HepG2 (cell line): ENCODE measurements around the gene LTB4R2. TPM values are rescaled to one million over a fixed set of nuclear protein-coding genes. Genes with fewer than 3 reads are reported as not detected.

ENCODE experiments used
- ARNT ChIP-seq: fragments of 450-650 bp; IDR thresholded peaks from 2 replicates; pipeline ENCODE4 v1.6.1; 2017
- HNRNPLL ChIP-seq: fragments of 200-400 bp; formaldehyde crosslinking; IDR thresholded peaks from 2 replicates; pipeline ENCODE4 v1.6.1; 2017; ENCODE audit warnings: mild to moderate bottlenecking, low read depth, low read length; ENCODE audit not compliant: poor library complexity, severe bottlenecking
- KDM5A ChIP-seq: fragments of 200-600 bp; sonication (generic); IDR thresholded peaks from 2 replicates; pipeline ENCODE4 v1.7.0; 2018; ENCODE audit warnings: antibody characterized with exemption, mild to moderate bottlenecking, low read length, borderline replicate concordance
- MATR3 ChIP-seq: sonication (generic); formaldehyde crosslinking; IDR thresholded peaks from 2 replicates; pipeline ENCODE4 v1.4.0; 2020; ENCODE audit warnings: missing genetic modification reagents
- MLLT10 ChIP-seq: sonication (generic); formaldehyde crosslinking; IDR thresholded peaks from 2 replicates; pipeline ENCODE4 v1.4.0; 2020; ENCODE audit warnings: missing genetic modification reagents
- NFATC3 ChIP-seq: sonication (generic); formaldehyde crosslinking; IDR thresholded peaks from 2 replicates; pipeline ENCODE4 v1.5.1; 2020; ENCODE audit warnings: mild to moderate bottlenecking, missing genetic modification reagents
- POLR2A ChIP-seq, 2 experiments: IDR thresholded peaks; 2 replicates each; pipeline ENCODE4 v1.6.1; 2011; ENCODE audit warnings: low read depth in 2 of 2, low read length in 2 of 2, mild to moderate bottlenecking in 1 of 2, moderate library complexity in 1 of 2; ENCODE audit not compliant: insufficient read depth in 1 of 2
- POLR2AphosphoS5 ChIP-seq: IDR thresholded peaks from 2 replicates; pipeline ENCODE4 v1.6.1; 2012; ENCODE audit warnings: low read depth, low read length
- RORA ChIP-seq: sonication (generic); formaldehyde crosslinking; IDR thresholded peaks from 2 replicates; pipeline ENCODE4 v1.5.0; 2020; ENCODE audit warnings: mild to moderate bottlenecking, missing genetic modification reagents, moderate library complexity
- SUZ12 ChIP-seq: fragments of 150-350 bp; IDR thresholded peaks from 2 replicates; pipeline ENCODE4 v1.6.1; 2014; ENCODE audit warnings: low read depth, low read length
- TCF7L2 ChIP-seq: IDR thresholded peaks from 2 replicates; pipeline ENCODE4 v1.6.1; 2011; ENCODE audit warnings: mild to moderate bottlenecking, low read depth, low read length, moderate library complexity
- THYN1 ChIP-seq: sonication (generic); formaldehyde crosslinking; IDR thresholded peaks from 2 replicates; pipeline ENCODE4 v1.8.1; 2023; ENCODE audit warnings: low read depth, mild to moderate bottlenecking, moderate library complexity, missing genetic modification reagents, borderline replicate concordance
- TP53 ChIP-seq: sonication (generic); formaldehyde crosslinking; conservative IDR thresholded peaks from 2 replicates; pipeline ENCODE4 v1.4.0; 2020; ENCODE audit warnings: missing genetic modification reagents
- ZC3H4 ChIP-seq: sonication (generic); formaldehyde crosslinking; IDR thresholded peaks from 2 replicates; pipeline ENCODE4 v1.4.0; 2020; ENCODE audit warnings: missing genetic modification reagents, borderline replicate concordance
- ZNF180 ChIP-seq: sonication (generic); formaldehyde crosslinking; IDR thresholded peaks from 2 replicates; pipeline ENCODE4 v1.4.0; 2020; ENCODE audit warnings: low read depth, missing genetic modification reagents, borderline replicate concordance
- ZNF616 ChIP-seq: sonication (generic); formaldehyde crosslinking; IDR thresholded peaks from 2 replicates; pipeline ENCODE4 v1.5.0; 2020; ENCODE audit warnings: low read depth, mild to moderate bottlenecking, missing genetic modification reagents
- polyA plus RNA-seq, 8 experiments: library from polyadenylated mRNA; depleted of rRNA in 3 of 8; stranded (reverse) in 7 of 8; unstranded in 1 of 8; fragments of >200 nt; fragmentation: Illumina TruSeq in 4 of 8; extraction: Trizol in 4 of 8; gene quantifications; 2 replicates each; pipeline versions ENCODE4 v1.2.1 to v1.2.3, GENCODE V29; 2011 to 2016; ENCODE audit warnings: low read depth in 4 of 8, missing spikeins in 1 of 8, mixed read lengths in 1 of 8; ENCODE audit not compliant: insufficient read depth in 1 of 8
- total RNA-seq, 5 experiments: library from RNA; depleted of rRNA; stranded (reverse); fragments of >200 nt; fragmentation: Illumina TruSeq; extraction: Trizol; gene quantifications; 2 replicates each; pipeline ENCODE4 v1.2.3, GENCODE V29; 2016; ENCODE audit warnings: low read depth in 1 of 5
- TF ChIP-seq, protein P1 (sequence below): sonication (generic); formaldehyde crosslinking; IDR thresholded peaks from 2 replicates; pipeline ENCODE4 v1.8.0; 2022; ENCODE audit warnings: mild to moderate bottlenecking, missing genetic modification reagents; ENCODE audit not compliant: insufficient replicate concordance
- TF ChIP-seq, protein P2 (sequence below): sonication (generic); formaldehyde crosslinking; IDR thresholded peaks from 2 replicates; pipeline ENCODE4 v1.4.0; 2020; ENCODE audit warnings: mild to moderate bottlenecking, low read depth, missing genetic modification reagents
- TF ChIP-seq, protein P3 (sequence below): sonication (generic); formaldehyde crosslinking; IDR thresholded peaks from 2 replicates; pipeline ENCODE4 v1.4.0; 2020; ENCODE audit warnings: missing genetic modification reagents, low read depth, mild to moderate bottlenecking, borderline replicate concordance
- TF ChIP-seq, protein P4 (sequence below): sonication (generic); formaldehyde crosslinking; IDR thresholded peaks from 2 replicates; pipeline ENCODE4 v1.5.0; 2020; ENCODE audit warnings: mild to moderate bottlenecking, low read depth, missing genetic modification reagents, borderline replicate concordance

Gene LTB4R2
- total and polyA plus RNA-seq, 2 of the 13 experiments (the other 11 are each of a cell fraction or from before 2014, with no cell fraction given), result 3.9 to 6.9 TPM

DNA sequence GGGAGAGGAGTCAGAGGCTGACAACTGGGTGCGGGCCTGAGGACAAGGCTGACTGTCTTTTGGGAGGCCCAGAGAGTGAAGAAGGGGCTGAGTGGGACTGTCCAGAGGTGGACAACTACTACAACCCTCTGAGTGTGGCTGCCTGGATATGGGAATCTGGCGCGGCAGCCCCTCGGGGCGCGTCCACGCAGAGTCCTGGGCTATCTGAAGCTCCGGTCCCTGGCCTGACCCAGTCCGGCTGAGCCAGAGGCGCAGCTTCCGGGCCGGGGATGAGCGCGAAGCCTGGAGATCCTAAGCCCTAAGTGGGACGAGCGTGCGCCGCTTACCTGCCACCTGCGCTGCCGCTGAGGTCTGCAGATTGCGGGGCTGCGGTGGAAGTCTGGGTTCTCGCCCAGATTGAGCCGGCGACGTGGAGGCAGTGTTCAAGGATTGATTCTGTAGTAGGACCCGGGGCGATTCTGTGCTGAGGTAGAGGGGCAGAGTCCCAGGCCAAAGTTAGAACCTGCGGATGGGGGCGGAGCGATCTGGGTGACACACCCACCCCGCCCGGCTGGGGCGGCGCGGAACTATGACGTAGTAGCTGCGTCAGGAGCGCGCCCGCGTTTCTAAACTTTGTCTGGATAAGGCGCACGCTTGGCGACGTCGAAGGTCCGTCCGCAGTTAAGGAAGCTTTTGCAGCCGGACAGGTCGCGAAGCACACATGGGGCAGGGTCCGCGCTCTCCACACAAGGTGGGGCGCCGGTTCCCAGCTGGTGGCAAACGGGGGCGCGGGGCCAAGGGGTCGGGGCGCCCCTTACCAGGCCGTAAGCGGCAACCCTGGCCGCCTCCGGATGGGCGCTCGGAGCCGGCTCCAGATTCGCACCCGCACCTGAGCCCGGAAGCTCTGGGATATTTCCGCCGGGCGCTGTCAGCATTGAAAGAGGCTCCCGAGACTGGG lies 10.4 kb upstream of the LTB4R2 start, which contains the start of the genes DHRS1 and NOP9 (continued):
- TF ChIP-seq ZNF616 (CRISPR knock-in tag) (peak; percentile 89), MATR3 (CRISPR knock-in tag) (peak; percentile 66; the same call in 1 of the 2 replicates), TCF7L2 (no peak), NFATC3 (CRISPR knock-in tag) (peak; percentile 98), POLR2AphosphoS5 (peak; percentile 96), ZC3H4 (CRISPR knock-in tag) (peak; percentile 76; the same call in 1 of the 2 replicates), ZNF180 (0 out of 2 replicates have a peak, but pooled peaks have one; percentile 41), RORA (CRISPR knock-in tag) (no peak), KDM5A (peak; percentile 100), POLR2A (IDR thresholded peaks at IDR 0.05; ENCODE audit: insufficient read depth in 1 of 2, low read depth in 2 of 2, low read length in 2 of 2) (peak in 1 of 2 experiments; percentile 88; a peak in 2 of 4 replicates), MLLT10 (CRISPR knock-in tag) (no peak), THYN1 (CRISPR knock-in tag) (no peak; the same call in 1 of the 2 replicates), ARNT (no peak), HNRNPLL (peak; percentile 94), SUZ12 (0 out of 2 replicates have a peak, but pooled peaks have one; percentile 30), TP53 (CRISPR knock-in tag) (no peak; the same call in none of the 2 replicates)
- TF ChIP-seq, protein P1, sequence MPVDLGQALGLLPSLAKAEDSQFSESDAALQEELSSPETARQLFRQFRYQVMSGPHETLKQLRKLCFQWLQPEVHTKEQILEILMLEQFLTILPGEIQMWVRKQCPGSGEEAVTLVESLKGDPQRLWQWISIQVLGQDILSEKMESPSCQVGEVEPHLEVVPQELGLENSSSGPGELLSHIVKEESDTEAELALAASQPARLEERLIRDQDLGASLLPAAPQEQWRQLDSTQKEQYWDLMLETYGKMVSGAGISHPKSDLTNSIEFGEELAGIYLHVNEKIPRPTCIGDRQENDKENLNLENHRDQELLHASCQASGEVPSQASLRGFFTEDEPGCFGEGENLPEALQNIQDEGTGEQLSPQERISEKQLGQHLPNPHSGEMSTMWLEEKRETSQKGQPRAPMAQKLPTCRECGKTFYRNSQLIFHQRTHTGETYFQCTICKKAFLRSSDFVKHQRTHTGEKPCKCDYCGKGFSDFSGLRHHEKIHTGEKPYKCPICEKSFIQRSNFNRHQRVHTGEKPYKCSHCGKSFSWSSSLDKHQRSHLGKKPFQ (CRISPR knock-in tag), result peak; percentile 67
- TF ChIP-seq, protein P2, sequence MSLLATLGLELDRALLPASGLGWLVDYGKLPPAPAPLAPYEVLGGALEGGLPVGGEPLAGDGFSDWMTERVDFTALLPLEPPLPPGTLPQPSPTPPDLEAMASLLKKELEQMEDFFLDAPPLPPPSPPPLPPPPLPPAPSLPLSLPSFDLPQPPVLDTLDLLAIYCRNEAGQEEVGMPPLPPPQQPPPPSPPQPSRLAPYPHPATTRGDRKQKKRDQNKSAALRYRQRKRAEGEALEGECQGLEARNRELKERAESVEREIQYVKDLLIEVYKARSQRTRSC (CRISPR knock-in tag), result peak; percentile 19; the same call in 1 of the 2 replicates
- TF ChIP-seq, protein P3, sequence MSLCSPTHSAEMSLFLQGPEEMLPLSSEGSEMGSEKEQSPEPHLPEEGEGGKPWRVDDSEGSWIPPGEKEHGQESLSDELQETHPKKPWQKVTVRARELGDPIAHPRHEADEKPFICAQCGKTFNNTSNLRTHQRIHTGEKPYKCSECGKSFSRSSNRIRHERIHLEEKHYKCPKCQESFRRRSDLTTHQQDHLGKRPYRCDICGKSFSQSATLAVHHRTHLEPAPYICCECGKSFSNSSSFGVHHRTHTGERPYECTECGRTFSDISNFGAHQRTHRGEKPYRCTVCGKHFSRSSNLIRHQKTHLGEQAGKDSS, result peak; percentile 96; the same call in 1 of the 2 replicates
- TF ChIP-seq, protein P4, sequence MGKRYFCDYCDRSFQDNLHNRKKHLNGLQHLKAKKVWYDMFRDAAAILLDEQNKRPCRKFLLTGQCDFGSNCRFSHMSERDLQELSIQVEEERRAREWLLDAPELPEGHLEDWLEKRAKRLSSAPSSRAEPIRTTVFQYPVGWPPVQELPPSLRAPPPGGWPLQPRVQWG (CRISPR knock-in tag), result no peak
